ENCODE data around the gene PTMA. TPM values are rescaled to one million over a fixed set of nuclear protein-coding genes. Genes with fewer than 3 reads are reported as not detected.

Gene PTMA
- total and polyA plus RNA-seq, 2 of the 4 experiments (the other 2 are of a cell fraction) = 380 to 742 TPM

GRCh38 chr2:231709981-231710798, 1.9 kb downstream of the PTMA start:
- Histone ChIP-seq H3K56ac (ENCODE audit: extremely low read depth, insufficient read depth, low read length) (peak overlapping the region; percentile 38; the same call in 1 of the 2 replicates), H3K27ac (ENCODE audit: insufficient read depth, low read length) (peak overlapping the region; percentile 86), H2BK20ac (ENCODE audit: low read depth, low read length) (no peak overlapping the region), H3K27me3 (ENCODE audit: control insufficient read depth, insufficient read depth, low read length) (no peaks in the 10 kb centered on the region), H2BK15ac (ENCODE audit: low read depth, low read length) (no peak overlapping the region), H4K91ac (ENCODE audit: insufficient read depth, low read depth, low read length) (peak overlapping the region; percentile 47), H2AK9ac (replicated peaks; ENCODE audit: low read depth, low read length, poor library complexity) (peak overlapping the region; percentile 93), H3K9me3 (ENCODE audit: control insufficient read depth, insufficient read depth, low read length) (no peaks in the 10 kb centered on the region), H4K5ac (ENCODE audit: low read depth, low read length) (no peak overlapping the region), H4K8ac (ENCODE audit: low read depth in 2 of 2, low read length in 2 of 2) (no peak overlapping the region; a peak in 1 of 4 replicates), H3K23ac (ENCODE audit: low read depth, low read length) (peak overlapping the region; percentile 83), H3K18ac (ENCODE audit: low read depth, low read length) (no peak overlapping the region), H3K4me1 (ENCODE audit: control insufficient read depth, insufficient read depth, low read length) (peaks cover 12% of the 10 kb centered on the region), H2AFZ (replicated peaks; ENCODE audit: low read length, poor library complexity) (peak overlapping the region; percentile 71), H2BK120ac (ENCODE audit: low read depth, low read length) (0 out of 2 replicates have a peak overlapping the region, but pooled peaks have one; percentile 25), H3K4me3 (ENCODE audit: insufficient read depth, low read depth, low read length) (peak overlapping the region; percentile 89), H3K14ac (replicated peaks; ENCODE audit: low read depth, low read length) (peak overlapping the region; percentile 77; the same call in 1 of the 2 replicates), H3K79me1 (ENCODE audit: low read depth in 1 of 2, low read length in 2 of 2) (peaks cover 6 to 37% of the 10 kb centered on the region in 2 experiments), H3K9me1 (ENCODE audit: insufficient read depth, low read length) (peaks cover 5% of the 10 kb centered on the region; the same call in 1 of the 2 replicates), H2BK5ac (ENCODE audit: low read depth, low read length, poor library complexity, severe bottlenecking) (peak overlapping the region; percentile 71), H3K4me2 (ENCODE audit: low read depth, low read length) (peak overlapping the region; percentile 91), H3K9ac (ENCODE audit: low read depth, low read length) (peak overlapping the region; percentile 77), H3K4ac (ENCODE audit: low read depth, low read length) (peak overlapping the region; percentile 77), H3K36me3 (ENCODE audit: control insufficient read depth, insufficient read depth, low read length) (peaks cover 18% of the 10 kb centered on the region), H2AK5ac (ENCODE audit: low read depth, low read length) (peak overlapping the region; percentile 38; the same call in 1 of the 2 replicates), H4K20me1 (ENCODE audit: insufficient read depth, low read length) (peaks cover 60% of the 10 kb centered on the region)
- BruUV-seq (replicated peaks) = no TSS peak
- intact Hi-C loops (cut with micrococcal nuclease) = loop anchor here (2.0 kb wide), 1 partner anchor 77 kb away; the partner anchor contains the start of gene COPS7B
- ChIA-PET CTCF (interaction anchor here (1.0 kb wide), 1 partner anchor 33 kb away, joined by 6 read pairs; no protein-coding TSS in a partner anchor), POLR2A (ENCODE audit: unreplicated experiment) (interaction anchor here (0.6 kb wide), 1 partner anchor 96 kb away, joined by 3 read pairs; no protein-coding TSS in a partner anchor)
- in situ Hi-C loops (cut with MboI; ENCODE audit: low sequenced_read_pairs) = loop anchor here (5.0 kb wide), 2 partner anchors 33 to 98 kb away; no protein-coding TSS in a partner anchor
- peak; percentile 38 for ATAC-seq (ENCODE audit: low read depth)
- dilution Hi-C loops (cut with HindIII; ENCODE audit: low sequenced_read_pairs, unreplicated experiment) = no loop called here
- peak; percentile 80 for DNase-seq
- WGBS, 2 experiments (ENCODE audit: extremely low coverage in 2 of 2, insufficient read length in 1 of 2) = 0% methylated on average over 71 of the region's 105 CpGs; no CpG with 5 or more reads in 1 of the 2 experiments
- TF ChIP-seq MAZ (IDR thresholded peaks at IDR 0.05; ENCODE audit: borderline replicate concordance, low read depth, low read length) = peak; percentile 97
- peak; percentile 74 for TF ChIP-seq RCOR1 (IDR thresholded peaks at IDR 0.05; ENCODE audit: insufficient replicate concordance, low read length)
- TF ChIP-seq SMC3 (IDR thresholded peaks at IDR 0.05; ENCODE audit: low read depth, low read length) = peak; percentile 49
- no peak for TF ChIP-seq CEBPB (IDR thresholded peaks at IDR 0.05; ENCODE audit: low read depth, low read length)
- TF ChIP-seq RAD21 (IDR thresholded peaks at IDR 0.05; ENCODE audit: low read length) = peak; percentile 40
- TF ChIP-seq FOS (IDR thresholded peaks at IDR 0.05; ENCODE audit: low read depth, low read length) = no peak
- TF ChIP-seq NFE2L2 (IDR thresholded peaks at IDR 0.05; ENCODE audit: low read depth, low read length) = no peak
- TF ChIP-seq CHD1 (IDR thresholded peaks at IDR 0.05; ENCODE audit: low read depth, low read length) = no peak
- no peak for TF ChIP-seq RFX5 (IDR thresholded peaks at IDR 0.05; ENCODE audit: low read depth, low read length)
- TF ChIP-seq, protein P1, sequence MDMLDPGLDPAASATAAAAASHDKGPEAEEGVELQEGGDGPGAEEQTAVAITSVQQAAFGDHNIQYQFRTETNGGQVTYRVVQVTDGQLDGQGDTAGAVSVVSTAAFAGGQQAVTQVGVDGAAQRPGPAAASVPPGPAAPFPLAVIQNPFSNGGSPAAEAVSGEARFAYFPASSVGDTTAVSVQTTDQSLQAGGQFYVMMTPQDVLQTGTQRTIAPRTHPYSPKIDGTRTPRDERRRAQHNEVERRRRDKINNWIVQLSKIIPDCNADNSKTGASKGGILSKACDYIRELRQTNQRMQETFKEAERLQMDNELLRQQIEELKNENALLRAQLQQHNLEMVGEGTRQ (IDR thresholded peaks at IDR 0.05; ENCODE audit: low read depth, low read length) = peak; percentile 88
- TF ChIP-seq ELK1 (IDR thresholded peaks at IDR 0.05; ENCODE audit: borderline replicate concordance, low read depth, low read length) = no peak
- peak; percentile 78 for TF ChIP-seq POLR2A (IDR thresholded peaks at IDR 0.05; ENCODE audit: low read depth, low read length)
- peak; percentile 86 for TF ChIP-seq BHLHE40 (IDR thresholded peaks at IDR 0.05; ENCODE audit: low read depth, low read length)
- TF ChIP-seq MXI1 (IDR thresholded peaks at IDR 0.05; ENCODE audit: borderline replicate concordance, low read depth, low read length) = peak; percentile 97

Measured in IMR-90 (cell line).